Activated naive CD8-positive, alpha-beta T cell treated with anti-CD3 and anti-CD28 coated beads, Interleukin-2, amount 10 ng/mL, durations not matched to agents 7 days and 5 days (primary cell): ENCODE data around the gene SLC38A2. TPM values are rescaled to one million over a fixed set of nuclear protein-coding genes. Genes with fewer than 3 reads are reported as not detected.
A peak's percentile ranks its signal among the peaks of the same experiment; 100 is the strongest.
"Not testable (repeated sequence)": the region's sequence is repeated elsewhere in the genome, so short reads cannot be mapped to it uniquely, and the experiment has no call there.

Source experiments
- ATAC-seq: fragments of 150-1000 bp; cut with Tn5 transposase; one replicate; pipeline ENCODE4 v1.10.0; 2021; ENCODE audit warnings: low read depth, moderate library complexity
- POLR2A ChIA-PET: fragments of 350-600 bp; sonication (Branson Sonifier 250); formaldehyde crosslinking; loops from one replicate; lab custom pipeline; 2021; ENCODE audit warnings: antibody characterized with exemption; lab: Charles Lee
- DNase-seq: peaks from one replicate; pipeline ENCODE4 v3.0.0; 2021
- H3K27ac Mint-ChIP-seq: one replicate; pipeline ENCODE4 v1.8.0; 2022; ENCODE audit warnings: mild to moderate bottlenecking, mixed read lengths
- H3K27me3 Mint-ChIP-seq: one replicate; pipeline ENCODE4 v1.8.0; 2022; ENCODE audit warnings: mild to moderate bottlenecking, moderate library complexity, mixed read lengths
- H3K36me3 Mint-ChIP-seq: one replicate; pipeline ENCODE4 v1.8.0; 2021; ENCODE audit warnings: mild to moderate bottlenecking, mixed read lengths
- H3K4me1 Mint-ChIP-seq: one replicate; pipeline ENCODE4 v1.8.0; 2021; ENCODE audit warnings: mixed read lengths
- H3K4me3 Mint-ChIP-seq: one replicate; pipeline ENCODE4 v1.8.0; 2022; ENCODE audit warnings: mild to moderate bottlenecking, moderate library complexity, mixed read lengths
- H3K9me3 Mint-ChIP-seq: one replicate; pipeline ENCODE4 v1.8.0; 2021; ENCODE audit warnings: mixed read lengths
- total RNA-seq, 2 experiments: library from RNA; stranded (reverse); gene quantifications; one replicate each; pipeline ENCODE4 v1.2.3, GENCODE V29; 2021

SLC38A2 gene
- total RNA-seq, 2 experiments from 2014 or later, result 227 to 253 TPM

- POLR2A ChIA-PET, result no interaction called here
- ATAC-seq, result no peak
- no peak overlapping the region for H3K27ac Mint-ChIP-seq
- no peak overlapping the region for H3K4me3 Mint-ChIP-seq
- H3K4me1 Mint-ChIP-seq, result peaks cover 44% of the 10 kb centered on the region
- no peak for DNase-seq
- H3K36me3 Mint-ChIP-seq, result peaks cover 20% of the 10 kb centered on the region
- no peaks in the 10 kb centered on the region for H3K27me3 Mint-ChIP-seq
- H3K9me3 Mint-ChIP-seq, result peaks cover 8% of the 10 kb centered on the region
Observed at GRCh38 chr12:46404225-46404631, 31.7 kb upstream of the SLC38A2 start.

- no peak overlapping the region for H3K27ac Mint-ChIP-seq
- H3K4me1 Mint-ChIP-seq, result peaks cover 48% of the 10 kb centered on the region
- POLR2A ChIA-PET, result no interaction called here
- peaks cover 24% of the 10 kb centered on the region for H3K36me3 Mint-ChIP-seq
- DNase-seq (no peak), ATAC-seq (no peak)
- H3K4me3 Mint-ChIP-seq, result no peak overlapping the region
- peaks cover 10% of the 10 kb centered on the region for H3K9me3 Mint-ChIP-seq
- no peaks in the 10 kb centered on the region for H3K27me3 Mint-ChIP-seq
Observed at GRCh38 chr12:46403719-46404070, 31.1 kb upstream of the SLC38A2 start.

- Mint-ChIP-seq H3K4me1 (peaks cover 52% of the 10 kb centered on the region), H3K27me3 (no peaks in the 10 kb centered on the region), H3K9me3 (peaks cover 13% of the 10 kb centered on the region), H3K36me3 (peaks cover 28% of the 10 kb centered on the region), H3K27ac (no peak overlapping the region), H3K4me3 (peak overlapping the region; percentile 21)
- POLR2A ChIA-PET, result no interaction called here
- DNase-seq (no peak), ATAC-seq (no peak)
Observed at GRCh38 chr12:46402941-46403718, 30.6 kb upstream of the SLC38A2 start.

GRCh38 chr12:46402451-46402850 lies 29.9 kb upstream of the SLC38A2 start:
- POLR2A ChIA-PET, result no interaction called here
- no peaks in the 10 kb centered on the region for H3K27me3 Mint-ChIP-seq
- H3K4me3 Mint-ChIP-seq, result no peak overlapping the region
- peaks cover 33% of the 10 kb centered on the region for H3K36me3 Mint-ChIP-seq
- H3K9me3 Mint-ChIP-seq, result peaks cover 15% of the 10 kb centered on the region
- H3K27ac Mint-ChIP-seq, result no peak overlapping the region
- H3K4me1 Mint-ChIP-seq, result peaks cover 48% of the 10 kb centered on the region
- no peak for ATAC-seq
- no peak for DNase-seq

GRCh38 chr12:46401662-46402061 lies 29.1 kb upstream of the SLC38A2 start:
- DNase-seq, result no peak
- Mint-ChIP-seq H3K27ac (no peak overlapping the region), H3K9me3 (peaks cover 15% of the 10 kb centered on the region)

GRCh38 chr12:46400406-46400805 lies 27.8 kb upstream of the SLC38A2 start:
- H3K27ac Mint-ChIP-seq, result no peak overlapping the region
- peaks cover 26% of the 10 kb centered on the region for H3K36me3 Mint-ChIP-seq
- POLR2A ChIA-PET, result no interaction called here
- ATAC-seq, result no peak
- H3K9me3 Mint-ChIP-seq, result peaks cover 10% of the 10 kb centered on the region
- no peak overlapping the region for H3K4me3 Mint-ChIP-seq
- H3K4me1 Mint-ChIP-seq, result peaks cover 36% of the 10 kb centered on the region
- no peak for DNase-seq
- H3K27me3 Mint-ChIP-seq, result no peaks in the 10 kb centered on the region

More at GRCh38 chr12:46401662-46402061, 29.1 kb upstream of the SLC38A2 start:
- Mint-ChIP-seq H3K4me1 (peaks cover 41% of the 10 kb centered on the region), H3K36me3 (peaks cover 34% of the 10 kb centered on the region), H3K27me3 (no peaks in the 10 kb centered on the region), H3K4me3 (no peak overlapping the region)
- POLR2A ChIA-PET, result no interaction called here
- ATAC-seq, result no peak

- DNase-seq, H3K27me3 Mint-ChIP-seq, POLR2A ChIA-PET, ATAC-seq: not testable (repeated sequence)
- Mint-ChIP-seq H3K36me3 (peaks cover 26% of the 10 kb centered on the region), H3K4me1 (peaks cover 36% of the 10 kb centered on the region), H3K4me3 (peak overlapping the region; percentile 43), H3K9me3 (peaks cover 10% of the 10 kb centered on the region), H3K27ac (peak overlapping the region; percentile 26)
Observed at GRCh38 chr12:46399461-46400248, 27.1 kb upstream of the SLC38A2 start.

- peaks cover 30% of the 10 kb centered on the region for H3K4me1 Mint-ChIP-seq
- DNase-seq (no peak), ATAC-seq (no peak)
- H3K4me3 Mint-ChIP-seq, result no peak overlapping the region
- H3K27ac Mint-ChIP-seq, result no peak overlapping the region
- H3K9me3 Mint-ChIP-seq, result peaks cover 10% of the 10 kb centered on the region
- peaks cover 28% of the 10 kb centered on the region for H3K36me3 Mint-ChIP-seq
- POLR2A ChIA-PET, result no interaction called here
- H3K27me3 Mint-ChIP-seq, result no peaks in the 10 kb centered on the region
Observed at GRCh38 chr12:46396826-46397225, 24.3 kb upstream of the SLC38A2 start.

GRCh38 chr12:46395388-46395787 lies 22.8 kb upstream of the SLC38A2 start:
- peaks cover 10% of the 10 kb centered on the region for H3K9me3 Mint-ChIP-seq
- DNase-seq (no peak), ATAC-seq (no peak)
- H3K36me3 Mint-ChIP-seq, result peaks cover 35% of the 10 kb centered on the region
- no peak overlapping the region for H3K27ac Mint-ChIP-seq
- POLR2A ChIA-PET, result no interaction called here
- H3K4me3 Mint-ChIP-seq, result no peak overlapping the region
- peaks cover 31% of the 10 kb centered on the region for H3K4me1 Mint-ChIP-seq
- H3K27me3 Mint-ChIP-seq, result no peaks in the 10 kb centered on the region

- Mint-ChIP-seq H3K4me3 (no peak overlapping the region), H3K27ac (no peak overlapping the region), H3K36me3 (peaks cover 19% of the 10 kb centered on the region), H3K9me3 (no peaks in the 10 kb centered on the region), H3K27me3 (no peaks in the 10 kb centered on the region), H3K4me1 (peaks cover 37% of the 10 kb centered on the region)
- ATAC-seq, result no peak
- DNase-seq, result no peak
- POLR2A ChIA-PET, result no interaction called here
Observed at GRCh38 chr12:46391630-46392029, 19.1 kb upstream of the SLC38A2 start.

- no peaks in the 10 kb centered on the region for H3K9me3 Mint-ChIP-seq
- no peak overlapping the region for H3K27ac Mint-ChIP-seq
- peaks cover 39% of the 10 kb centered on the region for H3K4me1 Mint-ChIP-seq
- no peaks in the 10 kb centered on the region for H3K27me3 Mint-ChIP-seq
- H3K36me3 Mint-ChIP-seq, result peaks cover 19% of the 10 kb centered on the region
- no peak overlapping the region for H3K4me3 Mint-ChIP-seq
- DNase-seq (no peak), ATAC-seq (no peak)
- POLR2A ChIA-PET, result interaction anchor here (1.5 kb wide), 1 partner anchor 20 kb away, joined by 4 read pairs; no protein-coding TSS in a partner anchor
Observed at GRCh38 chr12:46390881-46391280, 18.3 kb upstream of the SLC38A2 start.

GRCh38 chr12:46390304-46390703 lies 17.7 kb upstream of the SLC38A2 start:
- H3K9me3 Mint-ChIP-seq, result no peaks in the 10 kb centered on the region
- POLR2A ChIA-PET, result interaction anchor here (1.5 kb wide), 1 partner anchor 19 kb away, joined by 4 read pairs; no protein-coding TSS in a partner anchor
- no peak overlapping the region for H3K27ac Mint-ChIP-seq
- no peak for DNase-seq
- peaks cover 44% of the 10 kb centered on the region for H3K4me1 Mint-ChIP-seq
- ATAC-seq, result no peak
- H3K4me3 Mint-ChIP-seq, result no peak overlapping the region
- no peaks in the 10 kb centered on the region for H3K27me3 Mint-ChIP-seq
- peaks cover 19% of the 10 kb centered on the region for H3K36me3 Mint-ChIP-seq

- DNase-seq (no peak), ATAC-seq (no peak)
- Mint-ChIP-seq H3K36me3 (peaks cover 19% of the 10 kb centered on the region), H3K4me1 (peaks cover 53% of the 10 kb centered on the region), H3K4me3 (no peak overlapping the region), H3K9me3 (no peaks in the 10 kb centered on the region), H3K27ac (peak overlapping the region; percentile 35), H3K27me3 (no peaks in the 10 kb centered on the region)
- POLR2A ChIA-PET, result no interaction called here
Observed at GRCh38 chr12:46389031-46389616, 16.6 kb upstream of the SLC38A2 start.
